ENCODE results near the gene MXD4.

Gene MXD4

DNA sequence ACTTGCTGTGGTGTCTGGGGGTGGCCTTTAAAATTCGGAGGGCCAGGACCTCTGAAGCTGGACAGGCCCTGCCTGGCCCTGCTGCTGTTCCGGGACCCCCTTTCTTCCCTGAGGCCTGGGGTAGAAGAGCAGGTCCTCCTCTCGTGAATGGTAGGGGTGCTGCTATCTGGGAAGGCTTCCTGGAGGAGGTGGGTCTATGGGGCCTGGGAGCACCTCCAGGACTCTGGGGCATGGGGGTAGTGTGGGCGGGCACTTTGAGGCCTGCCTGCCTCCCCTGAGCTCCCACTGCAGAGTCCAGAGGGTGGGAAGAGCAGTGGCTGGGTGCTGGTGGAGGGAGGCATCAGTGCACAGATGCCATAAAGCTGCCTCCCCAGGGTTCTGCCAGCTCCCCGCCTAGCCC, 4.9 kb upstream of the MXD4 start:
- no peak overlapping the region for H3K4me3 ChIP-seq (ENCODE audit: low read length)
- no peak for TF ChIP-seq ZNF274 (IDR thresholded peaks at IDR 0.05; ENCODE audit: low read depth, low read length)

GRCh38 chr4:2266181-2266580, 4.3 kb upstream of the MXD4 start:
- TF ChIP-seq ZNF274 (IDR thresholded peaks at IDR 0.05; ENCODE audit: low read depth, low read length): no peak
- H3K4me3 ChIP-seq (ENCODE audit: low read length): no peak overlapping the region

DNA sequence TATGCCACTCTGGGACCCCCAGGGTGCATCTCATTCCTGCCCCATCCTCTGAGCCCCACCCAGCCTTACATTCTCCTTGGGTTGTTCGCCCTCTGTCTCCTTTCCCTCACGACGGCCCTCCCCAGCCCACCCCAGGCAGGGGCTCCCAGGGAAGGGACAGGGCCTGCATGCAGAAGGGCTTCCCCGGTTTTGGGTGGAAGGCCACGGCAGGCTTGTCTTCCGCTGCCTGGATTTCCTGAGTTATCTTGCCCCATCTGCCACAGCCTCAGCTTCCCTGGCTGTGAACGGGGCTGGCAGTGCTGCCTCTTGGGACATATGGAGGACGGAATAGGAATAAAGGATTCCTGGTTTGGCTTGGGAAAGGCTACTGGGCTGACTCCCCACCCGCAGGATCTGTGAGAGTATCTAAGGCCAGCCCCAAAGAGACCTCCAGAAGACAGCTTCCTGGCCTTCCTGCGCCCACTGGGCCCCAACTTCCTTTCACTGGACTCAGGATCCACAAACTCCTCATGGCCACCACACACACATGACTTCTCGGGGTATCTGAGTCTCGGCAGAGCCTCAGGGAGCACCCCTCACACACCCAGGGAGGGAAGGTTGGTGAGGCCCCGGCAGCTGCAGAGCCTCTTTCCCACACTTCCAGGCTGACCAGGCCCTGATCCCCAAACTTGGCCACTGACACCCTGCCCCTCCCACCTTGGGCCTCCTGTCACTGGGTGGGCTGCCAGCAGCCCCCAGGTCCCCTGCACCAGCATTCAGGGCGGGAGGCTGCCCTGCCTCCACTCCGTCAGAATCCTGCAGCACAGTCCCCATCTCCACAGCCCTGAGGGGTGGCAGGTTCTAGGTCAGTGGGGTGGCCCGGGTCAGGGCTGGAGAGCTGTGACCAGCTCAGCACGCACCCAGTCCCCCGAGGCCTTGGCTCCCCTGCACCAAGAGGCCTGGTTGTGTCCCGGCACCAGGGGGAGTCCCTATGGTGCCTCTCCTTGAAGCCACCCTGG, 3.5 kb upstream of the MXD4 start:
- TF ChIP-seq ZNF274 (IDR thresholded peaks at IDR 0.05; ENCODE audit: low read depth, low read length): no peak

GRCh38 chr4:2264481-2265041, 2.7 kb upstream of the MXD4 start:
- TF ChIP-seq ZNF274 (IDR thresholded peaks at IDR 0.05; ENCODE audit: low read depth, low read length): no peak
- H3K4me3 ChIP-seq (ENCODE audit: low read length): no peak overlapping the region

More for the DNA sequence above, 3.5 kb upstream of the MXD4 start:
- H3K4me3 ChIP-seq (ENCODE audit: low read length): no peak overlapping the region

DNA sequence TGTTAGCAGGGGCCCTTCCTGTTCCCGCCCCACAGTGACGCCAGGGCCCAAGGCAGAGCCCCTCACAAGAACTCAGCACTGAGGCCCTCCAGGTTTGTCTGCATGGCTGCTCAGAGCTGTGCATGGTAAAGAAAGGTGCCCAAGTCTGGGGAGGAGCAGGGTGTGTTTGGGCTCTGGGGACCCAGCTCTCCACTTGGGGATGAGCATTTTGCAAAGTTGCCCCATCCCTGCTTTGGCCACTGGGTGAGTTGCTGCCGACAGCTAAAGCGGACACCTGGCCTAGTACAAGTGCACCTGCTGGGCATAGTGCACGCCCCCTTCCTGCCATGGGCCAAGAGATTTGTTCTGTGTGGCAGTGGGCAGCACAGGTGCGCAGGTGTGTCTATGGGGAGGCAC, 2.0 kb upstream of the MXD4 start:
- no peak overlapping the region for H3K4me3 ChIP-seq (ENCODE audit: low read length)
- no peak for TF ChIP-seq ZNF274 (IDR thresholded peaks at IDR 0.05; ENCODE audit: low read depth, low read length)

GRCh38 chr4:2262944-2263250, 988 bp upstream of the MXD4 start:
- TF ChIP-seq ZNF274 (IDR thresholded peaks at IDR 0.05; ENCODE audit: low read depth, low read length): no peak
- H3K4me3 ChIP-seq (ENCODE audit: low read length): peak overlapping the region; percentile 60; the same call in 1 of the 2 replicates

DNA sequence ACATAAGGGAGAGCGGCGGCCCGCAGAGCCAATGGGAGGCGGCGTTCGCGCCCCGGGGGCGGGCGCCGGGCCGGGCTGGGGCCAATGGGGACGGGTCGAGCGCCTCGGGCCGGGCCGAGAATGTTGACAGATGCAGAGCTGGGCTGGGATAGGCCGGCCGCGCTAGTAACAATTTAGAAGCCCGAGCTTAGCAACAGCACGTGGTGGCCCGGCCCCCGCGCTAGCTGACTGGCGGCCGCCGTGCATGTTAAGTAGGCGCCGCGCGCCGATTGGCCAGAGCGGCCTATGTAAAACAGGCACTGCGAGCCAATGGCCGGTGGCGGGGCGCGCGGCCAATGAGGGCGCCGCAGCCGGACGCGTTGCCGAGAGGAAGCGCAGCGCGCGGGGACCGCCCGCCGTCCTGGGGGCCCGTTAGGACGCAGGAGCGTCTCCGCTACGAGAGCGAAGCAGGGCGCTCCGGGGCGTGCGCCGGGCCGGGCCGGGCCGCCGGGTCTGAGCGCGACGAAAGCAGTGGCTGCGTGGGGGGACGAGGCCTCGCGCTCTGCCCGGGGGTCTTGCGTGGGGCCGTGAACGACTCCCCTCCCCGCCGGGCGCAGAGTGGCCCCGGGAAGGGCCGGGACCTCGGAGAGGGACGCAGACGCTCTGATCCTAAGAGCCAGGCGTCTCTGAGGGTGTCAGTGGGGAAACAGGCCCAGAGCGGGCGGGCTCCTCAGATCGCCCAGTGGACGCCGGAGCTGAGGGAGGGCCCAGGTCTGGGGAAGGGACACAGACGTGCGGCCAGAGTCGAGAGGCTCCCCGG, 435 bp upstream of the MXD4 start:
- H3K4me3 ChIP-seq (ENCODE audit: low read length): peak overlapping the region; percentile 60; the same call in 1 of the 2 replicates
- TF ChIP-seq ZNF274 (IDR thresholded peaks at IDR 0.05; ENCODE audit: low read depth, low read length): no peak

DNA sequence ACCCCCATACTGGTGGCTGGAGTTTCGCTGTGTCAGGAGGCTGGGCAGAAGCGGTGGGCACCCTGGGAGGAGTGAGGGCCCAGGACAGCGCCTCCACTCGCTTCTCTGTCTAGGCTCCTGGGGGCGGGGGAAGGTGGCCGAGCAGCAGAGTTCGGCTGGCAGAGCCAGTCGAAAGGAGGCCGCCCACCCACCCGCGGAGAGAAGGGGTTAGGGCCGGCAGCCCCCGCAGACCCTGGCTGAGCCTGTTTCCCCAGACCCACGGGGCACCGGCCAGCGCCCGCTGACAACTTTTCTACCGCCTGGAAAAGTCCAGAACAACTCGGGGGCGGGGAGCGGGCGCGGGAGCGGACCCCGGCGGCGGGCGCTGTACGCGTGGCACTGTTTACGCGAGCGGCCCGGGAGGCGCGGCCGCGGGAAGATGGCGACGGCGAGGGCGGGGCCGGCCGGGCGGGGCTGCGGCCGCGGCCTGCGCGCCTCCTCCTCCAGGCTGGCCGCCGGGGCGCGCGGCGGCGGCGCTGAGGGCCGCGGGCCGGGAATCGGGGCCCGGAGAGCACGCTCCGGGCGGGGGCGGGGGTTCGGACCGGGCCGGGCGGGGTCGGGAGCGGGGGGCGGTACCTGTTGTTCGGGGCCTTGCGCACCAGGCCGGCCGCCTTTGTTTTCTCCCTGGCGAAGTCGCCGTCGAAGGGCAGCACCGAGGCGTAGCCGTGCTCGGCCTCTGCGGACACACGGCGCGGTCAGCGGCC, 628 bp downstream of the MXD4 start:
- H3K4me3 ChIP-seq (ENCODE audit: low read length): peak overlapping the region; percentile 84

GRCh38 chr4:2260344-2261109, 1.4 kb downstream of the MXD4 start:
- no peak for TF ChIP-seq ZNF274 (IDR thresholded peaks at IDR 0.05; ENCODE audit: low read depth, low read length)
- peak overlapping the region; percentile 71 for H3K4me3 ChIP-seq (ENCODE audit: low read length)

More for the DNA sequence above, 628 bp downstream of the MXD4 start:
- TF ChIP-seq ZNF274 (IDR thresholded peaks at IDR 0.05; ENCODE audit: low read depth, low read length): no peak

GRCh38 chr4:2259541-2260343, 2.2 kb downstream of the MXD4 start:
- TF ChIP-seq ZNF274 (IDR thresholded peaks at IDR 0.05; ENCODE audit: low read depth, low read length): no peak
- H3K4me3 ChIP-seq (ENCODE audit: low read length): no peak overlapping the region

GRCh38 chr4:2259036-2259540, 2.8 kb downstream of the MXD4 start:
- TF ChIP-seq ZNF274 (IDR thresholded peaks at IDR 0.05; ENCODE audit: low read depth, low read length): no peak
- no peak overlapping the region for H3K4me3 ChIP-seq (ENCODE audit: low read length)
